Vagina (tissue), 2 donors: ENCODE results near the gene DGCR2. TPM values are rescaled to one million over a fixed set of nuclear protein-coding genes. Genes with fewer than 3 reads are reported as not detected.
"Not testable (repeated sequence)": the region's sequence is repeated elsewhere in the genome, so short reads cannot be mapped to it uniquely, and the experiment has no call there.

ENCODE experiments used
- DNase-seq, 2 donors: peaks; one replicate each; pipeline ENCODE4 v3.0.0-alpha.2; 2017; ENCODE audit errors: extremely low spot score in 2 of 2
- H3K27ac ChIP-seq: fragments of 200-600 bp; sonication (generic); one replicate; pipeline ENCODE4 v1.5.1; 2019
- H3K27me3 ChIP-seq: fragments of 200-600 bp; sonication (generic); one replicate; pipeline ENCODE4 v1.5.1; 2019
- H3K36me3 ChIP-seq, 2 donors: fragments of 200-600 bp; sonication (generic); one replicate each; pipeline ENCODE4 v1.5.1; 2017 to 2019
- H3K4me1 ChIP-seq: fragments of 200-600 bp; sonication (generic); one replicate; pipeline ENCODE4 v1.5.1; 2019
- H3K4me3 ChIP-seq, 2 donors: fragments of 200-600 bp; sonication (generic); 1 replicate in 1 of 2; 2 replicates in 1 of 2; pipeline ENCODE4 v1.5.1; 2016 to 2019
- H3K9me3 ChIP-seq: fragments of 200-600 bp; sonication (generic); one replicate; pipeline ENCODE4 v1.5.1; 2019
- CTCF ChIP-seq, 3 experiments: fragments of 450-650 bp in 2 of 3; fragments of 200-600 bp in 1 of 3; sonication (generic) in 1 of 3; IDR thresholded peaks; one replicate each; pipeline ENCODE4 v1.5.1; 2017 to 2019; ENCODE audit warnings: antibody characterized with exemption in 3 of 3, mild to moderate bottlenecking in 2 of 3, moderate library complexity in 2 of 3
- POLR2A ChIP-seq, 2 donors: fragments of 450-650 bp; IDR thresholded peaks; one replicate each; pipeline ENCODE4 v1.6.1; 2017; ENCODE audit warnings: antibody characterized with exemption in 2 of 2, mild to moderate bottlenecking in 2 of 2, moderate library complexity in 2 of 2
- POLR2AphosphoS5 ChIP-seq, 2 donors: sonication (generic); formaldehyde crosslinking; IDR thresholded peaks; one replicate each; pipeline ENCODE4 v1.9.0; 2017; ENCODE audit warnings: antibody characterized with exemption in 2 of 2, mild to moderate bottlenecking in 2 of 2, low read depth in 1 of 2; ENCODE audit not compliant: insufficient read depth in 1 of 2
- intact Hi-C: fragments of 100-400 bp; cut with DNase I; formaldehyde crosslinking; loops from one replicate; pipeline ENCODE4 v1.15.1; 2023
- small RNA-seq: library from RNA; depleted of rRNA; stranded (forward); fragments of <200 nt; gene quantifications from one replicate; pipeline ENCODE3, GENCODE V24; 2016
- total RNA-seq: library from RNA; depleted of rRNA; stranded (reverse); fragments of >200 nt; gene quantifications from one replicate; pipeline ENCODE4 v1.2.3, GENCODE V29; 2016

Gene DGCR2
- total RNA-seq, 1 donor from 2014 or later, result 66.3 TPM

GRCh38 chr22:18990355-18991137, 131.7 kb downstream of the DGCR2 start:
- Histone ChIP-seq H3K27ac (no peak overlapping the region), H3K9me3 (no peaks in the 10 kb centered on the region), H3K36me3 (no peaks in the 10 kb centered on the region), H3K4me3 (no peak overlapping the region), H3K4me1 (no peaks in the 10 kb centered on the region), H3K27me3 (no peaks in the 10 kb centered on the region)
- no peak for DNase-seq
- TF ChIP-seq POLR2AphosphoS5 (IDR thresholded peaks at IDR 0.05; ENCODE audit: insufficient read depth in 1 of 2, low read depth in 1 of 2), result no peak
- TF ChIP-seq POLR2A (IDR thresholded peaks at IDR 0.05), result no peak
- no peak for TF ChIP-seq CTCF (IDR thresholded peaks at IDR 0.05)
- intact Hi-C loops, result no loop called here

- Histone ChIP-seq H3K4me1 (no peaks in the 10 kb centered on the region), H3K27me3 (no peaks in the 10 kb centered on the region), H3K4me3 (no peak overlapping the region), H3K9me3 (no peaks in the 10 kb centered on the region), H3K36me3 (no peaks in the 10 kb centered on the region), H3K27ac (no peak overlapping the region)
- TF ChIP-seq POLR2A (IDR thresholded peaks at IDR 0.05), result no peak
- no peak for TF ChIP-seq CTCF (IDR thresholded peaks at IDR 0.05)
- TF ChIP-seq POLR2AphosphoS5 (IDR thresholded peaks at IDR 0.05; ENCODE audit: insufficient read depth in 1 of 2, low read depth in 1 of 2), result no peak
- DNase-seq, result no peak
- intact Hi-C loops, result no loop called here
These were observed 133.3 kb downstream of the DGCR2 start for GRCh38 chr22:18988958-18989357.

- H3K9me3 ChIP-seq, result no peaks in the 10 kb centered on the region
- H3K4me3 ChIP-seq, result no peak overlapping the region
- intact Hi-C loops, result no loop called here
- H3K36me3 ChIP-seq, result no peaks in the 10 kb centered on the region
- TF ChIP-seq POLR2AphosphoS5 (IDR thresholded peaks at IDR 0.05; ENCODE audit: insufficient read depth in 1 of 2, low read depth in 1 of 2) (no peak), POLR2A (IDR thresholded peaks at IDR 0.05) (no peak), CTCF (IDR thresholded peaks at IDR 0.05) (no peak)
- no peaks in the 10 kb centered on the region for H3K4me1 ChIP-seq
- H3K27me3 ChIP-seq, result no peaks in the 10 kb centered on the region
- no peak overlapping the region for H3K27ac ChIP-seq
- DNase-seq, result no peak
These were observed 134.4 kb downstream of the DGCR2 start for GRCh38 chr22:18987765-18988164.

- H3K9me3 ChIP-seq, DNase-seq, H3K27me3 ChIP-seq: not testable (repeated sequence)
These were observed 135.1 kb downstream of the DGCR2 start for GRCh38 chr22:18987114-18987513.

More at GRCh38 chr22:18987114-18987513, 135.1 kb downstream of the DGCR2 start:
- H3K27ac ChIP-seq, H3K4me1 ChIP-seq, H3K36me3 ChIP-seq, intact Hi-C loops, H3K4me3 ChIP-seq: not testable (repeated sequence)

Small RNA genes lying within 50 kb of the gene (small RNA-seq; reads per million reads assigned to genes)
- gene RF00019, result not detected

Other genes with a start within 250 kb of the DGCR2 start
- gene DGCR6, start 216.1 kb downstream of the DGCR2 start, total RNA-seq, result 1.5 TPM
- gene PRODH, start 186.1 kb downstream of the DGCR2 start, total RNA-seq, result 17.4 TPM
- not detected for gene TSSK2, start 8.9 kb upstream of the DGCR2 start, total RNA-seq
- 13.8 TPM for gene ESS2, start 22.2 kb upstream of the DGCR2 start, total RNA-seq
- gene GSC2, start 27.9 kb upstream of the DGCR2 start, total RNA-seq, result not detected
- 44.2 TPM for gene SLC25A1, start 56.3 kb upstream of the DGCR2 start, total RNA-seq
- gene CLTCL1, start 169.3 kb upstream of the DGCR2 start, total RNA-seq, result 5.4 TPM